SU-DHL-6 (cell line): ENCODE measurements around the gene ARHGEF39.

Experiments
- H2AFZ ChIP-seq: fragments of 200-600 bp; sonication (generic); 2 replicates; pipeline ENCODE4 v1.6.1; 2014; ENCODE audit warnings: low read depth, mild to moderate bottlenecking, moderate library complexity, mixed read lengths, antibody characterized with exemption, low read length; ENCODE audit not compliant: severe bottlenecking
- H3F3A ChIP-seq: fragments of 200-600 bp; shearing (Covaris generic); 2 replicates; pipeline ENCODE4 v1.6.0; 2016; ENCODE audit warnings: antibody characterized with exemption, mild to moderate bottlenecking; ENCODE audit not compliant: insufficient read depth
- H3K27ac ChIP-seq: fragments of 200-600 bp; sonication (generic); 2 replicates; pipeline ENCODE4 v1.5.1; 2016; ENCODE audit warnings: low read depth, mild to moderate bottlenecking, low read length, moderate library complexity, mixed read lengths
- H3K27me3 ChIP-seq: fragments of 200-600 bp; sonication (generic), shearing (Covaris generic); 2 replicates; pipeline ENCODE4 v1.6.0; 2014; ENCODE audit warnings: mild to moderate bottlenecking, low read length
- H3K36me3 ChIP-seq: fragments of 200-600 bp; sonication (generic); 2 replicates; pipeline ENCODE4 v1.6.1; 2014; ENCODE audit warnings: mild to moderate bottlenecking, low read length, mixed read lengths
- H3K4me2 ChIP-seq: fragments of 300-600, 200-600 bp; shearing (Covaris generic), sonication (generic); 2 replicates; pipeline ENCODE4 v1.6.0; 2014; ENCODE audit warnings: low read length, low read depth, mild to moderate bottlenecking; ENCODE audit not compliant: poor library complexity, severe bottlenecking
- H3K4me3 ChIP-seq: fragments of 200-600 bp; sonication (generic); 2 replicates; pipeline ENCODE4 v1.5.1; 2014; ENCODE audit warnings: antibody characterized with exemption, low read length, mild to moderate bottlenecking, mixed read lengths; ENCODE audit not compliant: insufficient read depth, poor library complexity, severe bottlenecking
- H3K79me2 ChIP-seq: fragments of 200-600 bp; sonication (generic); 2 replicates; pipeline ENCODE4 v1.6.1; 2014; ENCODE audit warnings: mild to moderate bottlenecking, low read length, moderate library complexity; ENCODE audit not compliant: insufficient read depth
- H3K9ac ChIP-seq: fragments of 200-600 bp; sonication (generic); 2 replicates; pipeline ENCODE4 v1.7.0; 2014; ENCODE audit warnings: mild to moderate bottlenecking, low read length
- H3K9me2 ChIP-seq: fragments of 200-600 bp; sonication (generic); replicated peaks from 2 replicates; pipeline ENCODE4 v1.6.1; 2014; ENCODE audit warnings: low read length; ENCODE audit not compliant: insufficient read depth
- H3K9me3 ChIP-seq: fragments of 200-600 bp; sonication (generic); 2 replicates; pipeline ENCODE4 v1.6.1; 2014; ENCODE audit warnings: low read length, mixed read lengths; ENCODE audit not compliant: insufficient read depth
- H4K20me1 ChIP-seq: fragments of 200-600 bp; sonication (generic); 2 replicates; pipeline ENCODE4 v1.6.1; 2014; ENCODE audit warnings: low read depth, mild to moderate bottlenecking, antibody characterized with exemption, low read length, moderate library complexity, mixed read lengths
- EZH2phosphoT487 ChIP-seq: fragments of 200-600 bp; sonication (generic), shearing (Covaris generic); conservative IDR thresholded peaks from 2 replicates; pipeline ENCODE4 v1.6.1; 2018; ENCODE audit warnings: mild to moderate bottlenecking, antibody characterized with exemption, low read length, moderate library complexity, mixed read lengths
- TF ChIP-seq, protein P1 (sequence below): fragments of 200-600 bp; sonication (generic); IDR thresholded peaks from one replicate; pipeline ENCODE4 v1.5.1; 2017; ENCODE audit warnings: antibody characterized with exemption, mild to moderate bottlenecking, low read length, moderate library complexity; ENCODE audit not compliant: insufficient read depth, poor library complexity, severe bottlenecking

Gene ARHGEF39

DNA sequence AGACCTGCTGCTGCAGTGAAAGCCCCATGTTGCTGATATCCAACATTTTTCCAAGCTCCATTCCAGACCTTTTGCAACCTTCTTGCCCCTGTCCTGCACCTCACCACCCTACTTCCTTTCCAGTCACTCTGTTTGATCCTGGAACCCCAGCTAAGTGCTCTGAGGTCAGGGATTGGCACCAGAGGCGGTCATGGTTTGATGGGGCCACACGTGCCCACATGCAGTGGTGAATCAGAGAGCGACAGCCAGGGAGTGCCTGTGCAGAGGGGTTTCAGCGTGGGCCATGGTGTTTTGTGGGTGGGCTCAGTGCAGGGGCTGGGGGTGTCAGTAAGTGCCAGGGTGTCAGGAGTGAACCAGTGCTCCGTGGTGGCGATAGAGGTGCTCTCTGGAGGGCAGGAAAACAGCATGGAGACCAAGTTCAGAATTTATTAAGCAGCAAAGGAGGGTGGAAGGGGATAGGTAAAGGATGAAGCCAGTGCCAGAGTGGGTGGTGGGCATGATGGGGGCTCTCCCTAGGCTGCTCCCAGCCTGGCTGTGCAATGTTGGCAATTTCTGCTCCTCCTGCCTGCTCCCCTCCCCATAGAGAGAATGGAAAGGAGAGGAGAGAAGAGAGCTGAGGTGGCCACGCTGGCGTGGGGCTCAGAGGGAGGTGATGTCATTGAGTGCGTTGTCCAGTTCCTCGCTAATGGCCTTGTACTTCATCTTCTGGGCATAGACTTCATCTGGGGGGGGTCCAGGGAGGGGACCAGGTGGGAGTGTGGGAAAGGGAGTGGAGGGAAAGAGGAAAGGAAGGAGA lies 17.7 kb upstream of the ARHGEF39 start:
- Histone ChIP-seq H3K9ac (no peak overlapping the region), H3K79me2 (no peaks in the 10 kb centered on the region), H3F3A (no peaks in the 10 kb centered on the region), H3K27me3 (no peaks in the 10 kb centered on the region), H3K27ac (no peak overlapping the region), H3K36me3 (no peaks in the 10 kb centered on the region), H3K9me2 (no peaks in the 10 kb centered on the region), H3K9me3 (no peaks in the 10 kb centered on the region), H3K4me3 (no peak overlapping the region), H3K4me2 (no peak overlapping the region), H2AFZ (no peak overlapping the region), H4K20me1 (no peaks in the 10 kb centered on the region)
- no peak for TF ChIP-seq EZH2phosphoT487
- TF ChIP-seq, protein P1, sequence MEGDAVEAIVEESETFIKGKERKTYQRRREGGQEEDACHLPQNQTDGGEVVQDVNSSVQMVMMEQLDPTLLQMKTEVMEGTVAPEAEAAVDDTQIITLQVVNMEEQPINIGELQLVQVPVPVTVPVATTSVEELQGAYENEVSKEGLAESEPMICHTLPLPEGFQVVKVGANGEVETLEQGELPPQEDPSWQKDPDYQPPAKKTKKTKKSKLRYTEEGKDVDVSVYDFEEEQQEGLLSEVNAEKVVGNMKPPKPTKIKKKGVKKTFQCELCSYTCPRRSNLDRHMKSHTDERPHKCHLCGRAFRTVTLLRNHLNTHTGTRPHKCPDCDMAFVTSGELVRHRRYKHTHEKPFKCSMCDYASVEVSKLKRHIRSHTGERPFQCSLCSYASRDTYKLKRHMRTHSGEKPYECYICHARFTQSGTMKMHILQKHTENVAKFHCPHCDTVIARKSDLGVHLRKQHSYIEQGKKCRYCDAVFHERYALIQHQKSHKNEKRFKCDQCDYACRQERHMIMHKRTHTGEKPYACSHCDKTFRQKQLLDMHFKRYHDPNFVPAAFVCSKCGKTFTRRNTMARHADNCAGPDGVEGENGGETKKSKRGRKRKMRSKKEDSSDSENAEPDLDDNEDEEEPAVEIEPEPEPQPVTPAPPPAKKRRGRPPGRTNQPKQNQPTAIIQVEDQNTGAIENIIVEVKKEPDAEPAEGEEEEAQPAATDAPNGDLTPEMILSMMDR = no peak

DNA sequence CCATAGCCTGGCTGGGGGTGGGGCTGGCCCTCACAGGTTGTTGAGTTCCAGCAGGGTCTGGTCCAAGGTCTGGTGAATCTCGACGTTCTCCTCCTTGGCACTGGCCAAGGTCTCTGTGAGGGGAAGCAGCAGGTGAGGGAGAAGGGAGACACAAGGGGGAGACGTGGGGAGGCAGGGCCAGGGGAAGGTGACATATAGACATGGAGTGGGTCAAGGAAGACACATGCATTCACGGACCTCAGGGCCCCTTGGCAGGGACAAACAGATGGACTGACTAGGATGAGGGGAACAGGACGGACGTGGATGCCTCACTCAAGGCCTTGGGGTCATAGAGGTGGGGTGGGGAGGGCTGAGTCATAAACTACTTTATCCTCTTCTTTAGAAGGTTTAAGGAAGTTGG lies 17.1 kb upstream of the ARHGEF39 start:
- Histone ChIP-seq H3K36me3 (no peaks in the 10 kb centered on the region), H3K27me3 (no peaks in the 10 kb centered on the region), H3F3A (no peaks in the 10 kb centered on the region), H3K4me3 (no peak overlapping the region), H3K9me3 (no peaks in the 10 kb centered on the region), H3K9me2 (no peaks in the 10 kb centered on the region), H2AFZ (no peak overlapping the region), H4K20me1 (no peaks in the 10 kb centered on the region), H3K27ac (no peak overlapping the region), H3K9ac (no peak overlapping the region), H3K79me2 (no peaks in the 10 kb centered on the region), H3K4me2 (no peak overlapping the region)
- TF ChIP-seq EZH2phosphoT487 = no peak
- TF ChIP-seq, protein P1 = no peak

DNA sequence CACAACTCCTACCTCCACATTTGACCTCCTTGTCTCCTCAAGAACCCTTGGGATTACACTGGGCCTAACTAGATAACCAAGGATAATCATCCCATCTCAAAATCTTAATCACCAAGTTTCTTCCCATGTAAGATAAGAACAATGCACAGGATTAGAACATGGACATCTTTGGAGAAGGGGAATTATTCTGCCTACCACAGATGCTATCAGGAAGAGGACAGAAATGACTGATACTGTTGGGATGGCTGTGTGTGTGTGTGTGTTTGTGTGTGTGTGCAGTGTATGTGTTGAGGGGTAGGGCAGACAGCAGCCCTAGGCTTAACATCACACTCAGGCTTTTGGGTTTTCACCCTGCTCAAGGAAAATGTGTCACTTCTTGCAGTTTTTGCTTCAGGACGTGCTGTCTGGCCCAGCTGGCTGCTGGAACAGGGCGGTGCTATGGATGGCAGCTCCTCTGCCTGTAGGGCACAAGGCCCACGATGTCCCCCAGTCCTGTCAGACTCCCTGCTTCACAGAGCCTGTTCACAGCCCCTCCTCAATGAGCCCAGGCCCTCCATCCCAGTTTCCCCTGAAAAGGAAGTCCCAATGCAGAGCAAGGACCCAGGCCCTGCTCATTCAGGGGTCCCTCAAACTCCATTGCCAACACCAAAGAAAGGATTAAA lies 16.5 kb upstream of the ARHGEF39 start:
- Histone ChIP-seq H3K36me3 (no peaks in the 10 kb centered on the region), H3K27ac (no peak overlapping the region), H3K9me3 (no peaks in the 10 kb centered on the region), H3K4me2 (no peak overlapping the region), H4K20me1 (no peaks in the 10 kb centered on the region), H3K9me2 (no peaks in the 10 kb centered on the region), H3K4me3 (no peak overlapping the region), H3K27me3 (no peaks in the 10 kb centered on the region), H2AFZ (no peak overlapping the region), H3K79me2 (no peaks in the 10 kb centered on the region), H3K9ac (no peak overlapping the region), H3F3A (no peaks in the 10 kb centered on the region)
- TF ChIP-seq EZH2phosphoT487 = no peak
- TF ChIP-seq, protein P1 = no peak
